ENCODE results near the gene DIP2B. TPM values are rescaled to one million over a fixed set of nuclear protein-coding genes. Genes with fewer than 3 reads are reported as not detected.
"Not testable (repeated sequence)": the region's sequence is repeated elsewhere in the genome, so short reads cannot be mapped to it uniquely, and the experiment has no call there.

The DIP2B gene
- total and polyA plus RNA-seq, 2 experiments from 2014 or later = 5.6 to 17.9 TPM

GRCh38 chr12:50482571-50482970 lies 22.2 kb upstream of the DIP2B start:
- H3K36me3 ChIP-seq (ENCODE audit: low read depth) = peaks cover 2% of the 10 kb centered on the region
- H3K4me2 ChIP-seq (ENCODE audit: unreplicated experiment) = no peak overlapping the region
- H3K79me2 ChIP-seq (ENCODE audit: insufficient read depth) = no peaks in the 10 kb centered on the region
- H2AFZ ChIP-seq = no peak overlapping the region
- no peaks in the 10 kb centered on the region for H3K9me3 ChIP-seq (ENCODE audit: low read depth)
- no peaks in the 10 kb centered on the region for H3K4me1 ChIP-seq (ENCODE audit: insufficient read depth)
- H3K9ac ChIP-seq = no peak overlapping the region
- 77 to 83% methylated on average over 4 of the region's 4 CpGs for WGBS, 2 experiments (ENCODE audit: low coverage in 1 of 2, low lambda C conversion rate in 2 of 2, missing lambda C conversion rate in 2 of 2)
- peaks cover 4% of the 10 kb centered on the region; the same call in 1 of the 2 replicates for H3F3A ChIP-seq (ENCODE audit: insufficient read depth)
- H3K9me2 ChIP-seq (ENCODE audit: insufficient read depth) = no peaks in the 10 kb centered on the region
- H3K4me3 ChIP-seq = no peak overlapping the region
- H3K27ac ChIP-seq = no peak overlapping the region
- DNase-seq = no peak
- TF ChIP-seq EZH2 (IDR thresholded peaks at IDR 0.05; ENCODE audit: insufficient read depth, poor library complexity, severe bottlenecking) (no peak), EZH2phosphoT487 (IDR thresholded peaks at IDR 0.05; ENCODE audit: insufficient read depth, low read depth) (no peak)
- no peaks in the 10 kb centered on the region for H3K27me3 ChIP-seq (replicated peaks; ENCODE audit: insufficient read depth)
- no peaks in the 10 kb centered on the region for H4K20me1 ChIP-seq (ENCODE audit: insufficient read depth)
- in situ Hi-C loops (cut with MboI) = no loop called here

- H2AFZ ChIP-seq = no peak overlapping the region
- H3K9me2 ChIP-seq (ENCODE audit: insufficient read depth) = no peaks in the 10 kb centered on the region
- in situ Hi-C loops (cut with MboI) = no loop called here
- H3K9me3 ChIP-seq (ENCODE audit: low read depth) = no peaks in the 10 kb centered on the region
- no peaks in the 10 kb centered on the region for H3K4me1 ChIP-seq (ENCODE audit: insufficient read depth)
- WGBS, 2 experiments (ENCODE audit: low coverage in 1 of 2, low lambda C conversion rate in 2 of 2, missing lambda C conversion rate in 2 of 2) = 89 to 100% methylated on average over 1 of the region's 1 CpG
- no peak overlapping the region for H3K27ac ChIP-seq
- H3K79me2 ChIP-seq (ENCODE audit: insufficient read depth) = no peaks in the 10 kb centered on the region
- H3K4me3 ChIP-seq = no peak overlapping the region
- H3K27me3 ChIP-seq (replicated peaks; ENCODE audit: insufficient read depth) = no peaks in the 10 kb centered on the region
- H3K9ac ChIP-seq = no peak overlapping the region
- H3K4me2 ChIP-seq (ENCODE audit: unreplicated experiment) = no peak overlapping the region
- TF ChIP-seq EZH2phosphoT487 (IDR thresholded peaks at IDR 0.05; ENCODE audit: insufficient read depth, low read depth) (no peak), EZH2 (IDR thresholded peaks at IDR 0.05; ENCODE audit: insufficient read depth, poor library complexity, severe bottlenecking) (no peak)
- H3K36me3 ChIP-seq (ENCODE audit: low read depth) = no peaks in the 10 kb centered on the region
- H3F3A ChIP-seq (ENCODE audit: insufficient read depth) = peaks cover 4% of the 10 kb centered on the region; the same call in 1 of the 2 replicates
- no peaks in the 10 kb centered on the region for H4K20me1 ChIP-seq (ENCODE audit: insufficient read depth)
- DNase-seq = no peak
Measured at GRCh38 chr12:50483488-50483887, 21.3 kb upstream of the DIP2B start.

- H3F3A ChIP-seq (ENCODE audit: insufficient read depth) = peaks cover 4% of the 10 kb centered on the region; the same call in 1 of the 2 replicates
- 85 to 87% methylated on average over 5 of the region's 5 CpGs for WGBS, 2 experiments (ENCODE audit: low coverage in 1 of 2, low lambda C conversion rate in 2 of 2, missing lambda C conversion rate in 2 of 2)
- no peaks in the 10 kb centered on the region for H3K36me3 ChIP-seq (ENCODE audit: low read depth)
- DNase-seq = no peak
- H3K4me2 ChIP-seq (ENCODE audit: unreplicated experiment) = no peak overlapping the region
- no peaks in the 10 kb centered on the region for H3K9me2 ChIP-seq (ENCODE audit: insufficient read depth)
- H3K4me1 ChIP-seq (ENCODE audit: insufficient read depth) = no peaks in the 10 kb centered on the region
- no peaks in the 10 kb centered on the region for H3K9me3 ChIP-seq (ENCODE audit: low read depth)
- H2AFZ ChIP-seq = no peak overlapping the region
- H3K4me3 ChIP-seq = no peak overlapping the region
- H3K79me2 ChIP-seq (ENCODE audit: insufficient read depth) = no peaks in the 10 kb centered on the region
- no peaks in the 10 kb centered on the region for H3K27me3 ChIP-seq (replicated peaks; ENCODE audit: insufficient read depth)
- no peak for TF ChIP-seq EZH2 (IDR thresholded peaks at IDR 0.05; ENCODE audit: insufficient read depth, poor library complexity, severe bottlenecking)
- no peak for TF ChIP-seq EZH2phosphoT487 (IDR thresholded peaks at IDR 0.05; ENCODE audit: insufficient read depth, low read depth)
- H3K9ac ChIP-seq = no peak overlapping the region
- no peak overlapping the region for H3K27ac ChIP-seq
- in situ Hi-C loops (cut with MboI) = no loop called here
- no peaks in the 10 kb centered on the region for H4K20me1 ChIP-seq (ENCODE audit: insufficient read depth)
Measured at GRCh38 chr12:50488801-50489200, 16.0 kb upstream of the DIP2B start.

GRCh38 chr12:50498119-50498518 lies 6.7 kb upstream of the DIP2B start:
- H3K27ac ChIP-seq; H3K4me2 ChIP-seq (ENCODE audit: unreplicated experiment); H3K79me2 ChIP-seq (ENCODE audit: insufficient read depth); H3K4me1 ChIP-seq (ENCODE audit: insufficient read depth); H4K20me1 ChIP-seq (ENCODE audit: insufficient read depth); H2AFZ ChIP-seq; H3K4me3 ChIP-seq; H3K9ac ChIP-seq; H3F3A ChIP-seq (ENCODE audit: insufficient read depth); H3K9me3 ChIP-seq (ENCODE audit: low read depth); DNase-seq; H3K36me3 ChIP-seq (ENCODE audit: low read depth); in situ Hi-C loops (cut with MboI); H3K27me3 ChIP-seq (replicated peaks; ENCODE audit: insufficient read depth); H3K9me2 ChIP-seq (ENCODE audit: insufficient read depth): not testable (repeated sequence)
- WGBS, 2 experiments (ENCODE audit: low coverage in 1 of 2, low lambda C conversion rate in 2 of 2, missing lambda C conversion rate in 2 of 2) = 81% methylated on average over 11 of the region's 11 CpGs

Data from GM23248 (cell line).